GM18873 (cell line): ENCODE data around the gene ASPG.

Source experiments
- ATAC-seq: cut with Tn5 transposase; IDR thresholded peaks from one replicate; pipeline ENCODE4 v1.9.1; 2021; ENCODE audit warnings: mild to moderate bottlenecking, moderate library complexity, moderate number of reproducible peaks; ENCODE audit not compliant: unreplicated experiment, low FRiP score

The ASPG gene

GRCh38 chr14:104134061-104134965, 48.8 kb downstream of the ASPG start:
- ATAC-seq, result no peak

- ATAC-seq, result no peak
These were observed 49.8 kb downstream of the ASPG start for GRCh38 chr14:104135121-104135903.

- no peak for ATAC-seq
These were observed 50.5 kb downstream of the ASPG start for GRCh38 chr14:104135904-104136471.

- no peak for ATAC-seq
These were observed 51.2 kb downstream of the ASPG start for GRCh38 chr14:104136472-104137296.

- ATAC-seq, result no peak
These were observed 52.0 kb downstream of the ASPG start for GRCh38 chr14:104137297-104138097.

- ATAC-seq, result no peak
These were observed 52.7 kb downstream of the ASPG start, which contains the start of gene KIF26A for GRCh38 chr14:104138098-104138717. Gene KIF26A, plus strand, starts transcription at chr14:104138587. Its CDS starts 136 bp downstream, at chr14:104138723.

GRCh38 chr14:104138718-104139459, 53.4 kb downstream of the ASPG start:
- no peak for ATAC-seq

- no peak for ATAC-seq
These were observed 54.1 kb downstream of the ASPG start for GRCh38 chr14:104139460-104140212.

- ATAC-seq, result no peak
These were observed 54.6 kb downstream of the ASPG start for GRCh38 chr14:104140213-104140462.

- ATAC-seq, result no peak
These were observed 55.2 kb downstream of the ASPG start for GRCh38 chr14:104140463-104141331.

- no peak for ATAC-seq
These were observed 56.2 kb downstream of the ASPG start for GRCh38 chr14:104141621-104142091.

- no peak for ATAC-seq
These were observed 56.8 kb downstream of the ASPG start for GRCh38 chr14:104142136-104142945.

- no peak for ATAC-seq
These were observed 57.5 kb downstream of the ASPG start for GRCh38 chr14:104142946-104143470.

GRCh38 chr14:104143521-104144452, 58.3 kb downstream of the ASPG start:
- no peak for ATAC-seq

GRCh38 chr14:104144453-104144790, 58.9 kb downstream of the ASPG start:
- no peak for ATAC-seq
